HG03565 (cell line): ENCODE data around the gene NCK2.

Experiments
- ATAC-seq: cut with Tn5 transposase; IDR thresholded peaks from one replicate; pipeline ENCODE4 v1.9.1; 2021; ENCODE audit warnings: mild to moderate bottlenecking, moderate library complexity; ENCODE audit not compliant: unreplicated experiment

The NCK2 gene

GRCh38 chr2:105734762-105735538 is 9.8 kb upstream of the NCK2 start:
- no peak for ATAC-seq

- ATAC-seq: no peak
Observed at GRCh38 chr2:105736145-105736544, 8.6 kb upstream of the NCK2 start.

- ATAC-seq: no peak
Observed at GRCh38 chr2:105737980-105738657, 6.6 kb upstream of the NCK2 start.

- no peak for ATAC-seq
Observed at GRCh38 chr2:105738658-105739241, 6.0 kb upstream of the NCK2 start.

GRCh38 chr2:105739426-105739825 is 5.3 kb upstream of the NCK2 start:
- no peak for ATAC-seq

GRCh38 chr2:105739944-105740530 is 4.7 kb upstream of the NCK2 start:
- no peak for ATAC-seq

- no peak for ATAC-seq
Observed at GRCh38 chr2:105741174-105741573, 3.5 kb upstream of the NCK2 start.

GRCh38 chr2:105741617-105742016 is 3.1 kb upstream of the NCK2 start:
- ATAC-seq: no peak

- ATAC-seq: peak; percentile 55
Observed at GRCh38 chr2:105744091-105744908, 412 bp upstream of the NCK2 start.

GRCh38 chr2:105746177-105747080 is 1.7 kb downstream of the NCK2 start:
- peak; percentile 39 for ATAC-seq

- ATAC-seq: no peak
Observed at GRCh38 chr2:105747254-105747894, 2.7 kb downstream of the NCK2 start.

- ATAC-seq: no peak
Observed at GRCh38 chr2:105747991-105748390, 3.3 kb downstream of the NCK2 start.

- ATAC-seq: no peak
Observed at GRCh38 chr2:105748566-105748965, 3.9 kb downstream of the NCK2 start.

- ATAC-seq: no peak
Observed at GRCh38 chr2:105749583-105750400, 5.1 kb downstream of the NCK2 start.

- no peak for ATAC-seq
Observed at GRCh38 chr2:105750735-105751134, 6.0 kb downstream of the NCK2 start.

GRCh38 chr2:105751272-105751671 is 6.6 kb downstream of the NCK2 start:
- no peak for ATAC-seq

- ATAC-seq: no peak
Observed at GRCh38 chr2:105752691-105753358, 8.1 kb downstream of the NCK2 start.

- ATAC-seq: no peak
Observed at GRCh38 chr2:105753380-105753779, 8.7 kb downstream of the NCK2 start.
